GM21526 (cell line): ENCODE data around the gene HUNK.
"Not testable (repeated sequence)": the region's sequence is repeated elsewhere in the genome, so short reads cannot be mapped to it uniquely, and the experiment has no call there.

ENCODE experiments used
- ATAC-seq: cut with Tn5 transposase; IDR thresholded peaks from one replicate; pipeline ENCODE4 v1.9.1; 2021; ENCODE audit warnings: moderate library complexity; ENCODE audit not compliant: unreplicated experiment, low FRiP score

The HUNK gene

GRCh38 chr21:31946231-31946630 lies 73.4 kb downstream of the HUNK start:
- no peak for ATAC-seq

- not testable (repeated sequence) for ATAC-seq
Observed at GRCh38 chr21:31946876-31947550, 74.2 kb downstream of the HUNK start.

- ATAC-seq: no peak
Observed at GRCh38 chr21:31948676-31949075, 75.9 kb downstream of the HUNK start.

GRCh38 chr21:31952828-31953227 lies 80.0 kb downstream of the HUNK start:
- ATAC-seq: no peak

- no peak for ATAC-seq
Observed at GRCh38 chr21:31957631-31958030, 84.8 kb downstream of the HUNK start.

GRCh38 chr21:31959881-31960280 lies 87.1 kb downstream of the HUNK start:
- no peak for ATAC-seq

GRCh38 chr21:31961027-31961426 lies 88.2 kb downstream of the HUNK start:
- ATAC-seq: no peak

- ATAC-seq: no peak
Observed at GRCh38 chr21:31961704-31962103, 88.9 kb downstream of the HUNK start.

GRCh38 chr21:31964692-31965091 lies 91.9 kb downstream of the HUNK start:
- no peak for ATAC-seq

- no peak for ATAC-seq
Observed at GRCh38 chr21:31967334-31967733, 94.5 kb downstream of the HUNK start.

GRCh38 chr21:31972622-31973021 lies 99.8 kb downstream of the HUNK start:
- ATAC-seq: no peak

- ATAC-seq: no peak
Observed at GRCh38 chr21:31973402-31973944, 100.7 kb downstream of the HUNK start.

- ATAC-seq: no peak
Observed at GRCh38 chr21:31974454-31974985, 101.7 kb downstream of the HUNK start.

- ATAC-seq: no peak
Observed at GRCh38 chr21:31975491-31975890, 102.7 kb downstream of the HUNK start.

- ATAC-seq: no peak
Observed at GRCh38 chr21:31977816-31978215, 105.0 kb downstream of the HUNK start.

GRCh38 chr21:31983120-31983519 lies 110.3 kb downstream of the HUNK start:
- no peak for ATAC-seq

- ATAC-seq: no peak
Observed at GRCh38 chr21:31983554-31983953, 110.7 kb downstream of the HUNK start.

GRCh38 chr21:31985398-31985797 lies 112.6 kb downstream of the HUNK start:
- no peak for ATAC-seq

- no peak for ATAC-seq
Observed at GRCh38 chr21:31986035-31986856, 113.4 kb downstream of the HUNK start.

- ATAC-seq: no peak
Observed at GRCh38 chr21:31987696-31988095, 114.9 kb downstream of the HUNK start.

- ATAC-seq: no peak
Observed at GRCh38 chr21:31988492-31989290, 115.9 kb downstream of the HUNK start.
